Inferior parietal cortex (tissue), 1 donor: ENCODE measurements around the gene QRICH2.
"Not testable (repeated sequence)": the region's sequence is repeated elsewhere in the genome, so short reads cannot be mapped to it uniquely, and the experiment has no call there.

Experiments
- DNase-seq: peaks from one replicate; pipeline ENCODE4 v3.0.0-alpha.2; 2016; ENCODE audit errors: extremely low spot score

QRICH2 gene

DNA sequence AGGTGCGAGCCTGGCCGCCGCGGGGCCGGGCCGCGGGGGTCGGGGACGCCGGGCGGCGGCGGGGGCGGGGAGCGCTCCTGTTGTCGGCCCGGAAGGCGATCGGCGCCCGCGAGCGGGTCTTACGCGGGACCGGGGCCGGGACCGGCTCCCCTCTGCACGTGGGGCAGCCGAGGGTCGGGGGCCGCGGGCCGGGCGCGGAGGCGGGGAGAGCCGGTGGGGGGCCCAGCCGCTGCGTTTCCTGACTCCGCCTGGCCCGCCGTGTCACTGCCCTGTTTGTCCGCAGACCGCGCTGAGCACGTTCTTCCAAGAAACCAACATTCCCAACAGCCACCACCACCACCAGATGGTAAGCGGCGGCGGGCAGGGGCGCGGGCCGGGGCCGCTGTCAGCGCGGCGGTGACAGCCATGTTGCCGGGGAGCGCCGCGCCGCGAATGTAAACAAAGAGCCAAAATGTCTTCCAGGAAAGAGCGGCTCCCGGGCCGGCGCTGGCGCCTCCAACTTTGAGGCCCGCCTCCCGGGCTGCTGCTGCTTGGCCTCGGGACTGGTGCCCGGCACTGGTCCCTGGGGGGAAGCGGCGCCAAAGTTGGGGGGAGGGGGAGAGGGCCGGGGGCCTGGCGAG lies 42.3 kb downstream of the QRICH2 start:
- no peak for DNase-seq

GRCh38 chr17:76264755-76265623 lies 43.1 kb downstream of the QRICH2 start, which contains the start of gene UBALD2:
Gene UBALD2 (plus strand): TSS chr17:76265348. CDS start chr17:76265506, 158 bp downstream.
- peak; percentile 98 for DNase-seq

- DNase-seq, result no peak
Observed at GRCh38 chr17:76264425-76264754, 43.7 kb downstream of the QRICH2 start.

DNA sequence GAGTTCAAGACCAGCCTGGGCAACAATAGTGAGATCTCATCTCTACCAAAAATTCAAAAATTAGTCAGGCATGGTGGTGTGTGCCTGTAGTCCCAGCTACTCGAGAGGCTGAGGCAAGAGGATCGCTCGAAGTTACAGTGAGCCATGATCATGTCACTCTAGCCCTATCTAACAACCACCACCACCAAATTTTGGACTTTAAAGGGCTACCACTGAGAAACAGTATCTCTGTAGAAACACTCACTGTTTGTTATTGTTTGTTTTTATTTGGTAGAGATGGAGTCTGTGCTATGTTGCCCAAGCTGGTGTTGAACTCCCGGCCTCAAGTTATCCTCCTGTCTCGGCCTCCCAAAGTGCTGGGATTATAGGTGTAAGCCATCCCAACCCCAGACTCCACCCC lies 44.2 kb downstream of the QRICH2 start:
- DNase-seq, result no peak

DNA sequence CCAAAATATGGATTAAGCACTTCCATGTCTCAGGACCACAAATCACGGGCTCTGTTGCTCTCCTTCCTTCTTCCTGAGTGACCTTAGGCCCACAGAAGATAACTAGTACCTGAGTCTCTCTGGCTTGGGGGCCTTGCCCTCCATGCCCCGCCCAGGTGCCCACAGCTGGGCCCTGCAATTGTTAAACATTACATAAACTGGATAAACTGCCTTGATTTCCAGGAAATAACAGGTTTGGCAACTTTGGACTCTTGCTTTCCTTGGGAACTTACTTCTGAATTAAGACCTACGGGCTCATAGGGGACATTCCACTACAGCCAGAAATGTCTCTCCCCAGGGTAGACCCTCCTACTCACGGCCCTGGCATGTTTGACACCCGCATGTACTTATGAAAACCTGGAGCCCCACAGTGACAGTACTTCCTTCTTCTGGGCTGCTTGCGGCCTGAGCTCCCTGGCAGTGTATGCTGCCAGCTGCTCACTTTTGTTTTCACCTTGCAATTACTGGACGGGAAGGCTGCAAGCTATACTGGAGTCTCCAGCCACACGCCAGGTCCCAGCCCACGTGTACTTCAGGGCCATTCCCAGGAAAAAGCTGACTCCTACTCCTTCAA lies 45.2 kb downstream of the QRICH2 start:
- DNase-seq, result no peak

GRCh38 chr17:76261421-76262215 lies 46.5 kb downstream of the QRICH2 start:
- DNase-seq, result no peak

DNA sequence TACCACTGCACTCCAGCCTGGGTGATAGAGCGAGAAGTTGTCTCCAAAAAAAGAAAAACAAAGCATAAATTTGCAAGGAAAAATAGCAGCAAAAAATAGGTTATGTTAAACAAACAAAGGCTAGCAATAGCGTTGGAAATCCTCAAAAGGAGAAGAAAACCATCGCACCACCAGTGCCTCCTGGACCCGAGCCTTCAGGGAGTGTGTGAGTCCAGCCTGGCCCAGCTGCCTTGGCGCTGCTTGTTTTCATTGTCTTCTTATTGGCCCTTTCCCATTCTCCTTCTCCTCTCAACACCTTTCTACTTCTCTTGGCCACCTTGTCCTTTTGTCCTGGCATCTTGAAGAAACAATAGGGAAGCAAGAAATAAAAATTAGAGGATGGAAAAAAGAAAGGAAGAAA lies 47.4 kb downstream of the QRICH2 start:
- no peak for DNase-seq

DNA sequence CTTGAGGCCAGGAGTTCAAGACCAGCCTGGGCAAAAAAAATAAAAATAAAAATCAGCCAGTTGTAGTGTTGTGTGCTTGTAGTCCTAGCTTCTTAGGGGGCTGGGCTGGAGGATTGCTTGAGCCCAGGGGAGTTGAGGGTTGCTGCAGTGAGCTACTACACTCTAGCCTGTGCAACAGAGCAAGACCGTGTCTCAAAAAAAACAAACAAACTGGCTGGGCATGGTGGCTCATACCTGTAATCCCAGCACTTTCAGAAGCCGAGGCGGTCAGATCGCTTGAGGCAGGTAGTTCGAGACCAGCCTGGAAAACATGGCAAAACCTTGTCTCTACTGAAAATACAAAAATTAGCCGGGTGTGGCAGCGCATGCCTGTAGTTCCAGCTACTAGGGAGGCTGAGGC lies 47.9 kb downstream of the QRICH2 start:
- DNase-seq, result no peak

GRCh38 chr17:76256430-76257050 lies 51.5 kb downstream of the QRICH2 start:
- not testable (repeated sequence) for DNase-seq

DNA sequence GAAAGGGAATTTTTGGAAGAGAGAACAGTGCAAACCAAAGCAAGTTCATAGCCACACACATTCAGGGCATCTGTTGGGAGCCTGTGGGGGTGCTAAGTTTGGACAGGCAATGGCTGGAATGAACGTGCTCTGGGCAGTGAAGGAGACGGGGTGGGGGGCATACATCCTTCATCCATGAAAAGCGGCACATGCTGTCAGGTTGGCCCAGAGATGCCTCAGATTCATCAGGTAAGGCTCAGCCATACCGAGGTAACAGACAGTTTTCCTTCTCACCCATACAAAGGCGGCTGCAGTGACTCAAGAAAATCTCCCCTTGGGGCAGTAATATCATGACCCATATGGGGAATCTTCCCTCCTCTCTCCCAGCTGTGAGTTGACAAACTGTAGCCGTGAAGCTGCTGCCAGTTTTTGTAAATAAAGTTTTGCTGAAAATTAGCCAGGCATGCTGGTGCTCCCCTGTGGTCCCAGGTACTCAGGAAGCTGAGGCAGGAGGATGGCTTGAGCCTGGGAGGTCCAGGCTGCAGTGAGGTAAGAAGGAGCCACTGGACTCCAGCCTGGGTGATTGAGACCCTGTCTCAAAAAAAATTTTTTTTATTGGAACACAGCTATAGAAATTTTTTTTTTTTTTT lies 52.2 kb downstream of the QRICH2 start:
- DNase-seq, result no peak

DNA sequence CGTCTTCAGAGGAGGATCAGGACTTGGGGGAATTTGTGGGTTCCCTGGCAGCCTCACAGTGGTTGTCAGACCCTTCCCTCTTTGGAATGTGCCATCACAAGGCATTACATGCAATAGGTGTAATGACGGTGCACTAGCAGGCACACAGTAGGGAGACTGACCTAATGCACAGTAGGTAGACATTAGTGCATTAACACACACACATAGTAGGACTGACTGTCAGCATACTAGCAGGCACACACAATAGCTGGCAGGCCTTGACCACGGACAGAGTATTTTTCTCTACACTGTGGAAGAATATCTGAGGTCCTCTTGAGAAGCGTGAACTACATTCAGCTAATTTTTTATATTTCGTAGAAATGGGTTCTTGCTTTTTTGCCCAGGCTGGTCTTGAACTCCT lies 53.8 kb downstream of the QRICH2 start:
- no peak for DNase-seq

- DNase-seq, result no peak
Observed at GRCh38 chr17:76253841-76254240, 54.2 kb downstream of the QRICH2 start.

- not testable (repeated sequence) for DNase-seq
Observed at GRCh38 chr17:76252967-76253766, 54.9 kb downstream of the QRICH2 start.

GRCh38 chr17:76252040-76252954 lies 55.8 kb downstream of the QRICH2 start:
- DNase-seq, result no peak

DNA sequence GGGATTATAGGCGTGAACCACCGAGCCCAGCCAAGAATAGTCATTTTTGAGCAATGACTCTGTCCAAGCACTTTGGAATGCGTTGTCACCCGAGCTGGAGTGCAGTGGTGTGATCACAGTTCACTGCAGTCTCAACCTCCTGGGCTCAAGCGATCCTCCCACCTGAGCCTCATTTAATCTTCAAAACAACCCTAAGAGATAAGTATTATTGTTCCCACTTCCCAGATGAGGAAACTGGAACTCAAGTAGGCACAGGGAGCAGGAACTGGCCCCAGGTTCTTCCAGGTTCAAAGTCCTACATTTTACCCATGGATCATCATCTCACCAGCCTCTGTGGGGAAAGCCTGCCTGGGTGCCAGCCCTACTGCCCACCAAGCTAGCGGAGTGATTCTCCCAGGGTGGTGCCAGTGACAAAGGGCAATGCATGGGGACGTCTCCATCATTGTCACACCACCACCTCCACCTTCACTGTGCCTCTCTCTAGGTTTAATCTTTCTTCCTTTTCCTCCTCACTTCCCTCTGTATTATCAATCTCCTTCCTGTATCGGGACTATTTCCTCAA lies 56.5 kb downstream of the QRICH2 start:
- DNase-seq, result no peak

- no peak for DNase-seq
Observed at GRCh38 chr17:76250141-76250540, 57.9 kb downstream of the QRICH2 start.

GRCh38 chr17:76248013-76248782 lies 59.9 kb downstream of the QRICH2 start:
- DNase-seq, result no peak

- DNase-seq, result no peak
Observed at GRCh38 chr17:76247304-76247703, 60.8 kb downstream of the QRICH2 start.
